ENCODE data around the gene EPB41L2. TPM values are rescaled to one million over a fixed set of nuclear protein-coding genes. Genes with fewer than 3 reads are reported as not detected.
"Not testable (repeated sequence)": the region's sequence is repeated elsewhere in the genome, so short reads cannot be mapped to it uniquely, and the experiment has no call there.

The EPB41L2 gene
- total and polyA plus RNA-seq, 9 donors = 125 to 243 (median 190) TPM

DNA sequence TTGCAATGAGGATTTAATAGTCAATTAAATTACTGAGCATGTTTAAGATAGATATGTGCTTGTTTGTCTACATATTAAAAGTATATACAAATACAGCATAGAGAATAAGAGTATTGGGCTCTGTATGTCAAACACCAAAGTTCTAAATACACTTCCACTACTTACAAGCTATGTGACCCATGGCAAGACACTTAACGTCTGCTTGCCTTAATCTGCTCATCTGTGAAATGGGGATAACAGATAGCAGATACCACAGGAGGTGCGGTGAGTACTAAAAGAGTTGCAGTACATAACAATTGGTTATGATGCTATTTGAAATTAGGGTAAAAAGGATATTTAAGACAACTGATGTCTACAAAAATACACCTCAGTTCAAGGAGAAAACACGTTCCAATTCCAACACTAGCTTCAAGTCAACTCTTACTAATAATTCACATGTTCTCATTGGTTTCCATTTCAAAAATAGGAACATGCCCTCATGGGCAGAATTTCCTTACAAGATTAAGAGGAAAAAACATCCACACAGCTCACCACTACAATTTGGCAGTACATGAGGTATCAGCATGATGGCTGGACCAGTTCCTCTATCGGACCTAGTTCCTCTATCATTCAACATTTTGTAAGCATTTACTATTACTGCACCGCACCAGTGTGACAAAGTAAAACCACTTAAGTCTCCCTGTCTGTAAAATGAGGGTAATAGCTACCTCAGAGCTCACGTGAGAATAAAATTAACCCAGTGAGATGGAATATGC lies 134.7 kb downstream of the EPB41L2 start:
- peak; percentile 68 for DNase-seq
- H3K4me1 ChIP-seq (ENCODE audit: control insufficient read depth, insufficient read depth, low read length) = peaks cover 9% of the 10 kb centered on the region
- H3K4me3 ChIP-seq (ENCODE audit: low read length) = no peak overlapping the region
- no CpG with 5 or more reads among the region's 6 CpGs for WGBS (ENCODE audit: insufficient coverage)
- no peaks in the 10 kb centered on the region for H3K27me3 ChIP-seq (ENCODE audit: control insufficient read depth, insufficient read depth, low read length)
- H3K9me3 ChIP-seq (replicated peaks; ENCODE audit: control insufficient read depth, low read depth, low read length) = peaks cover 2% of the 10 kb centered on the region
- H3K36me3 ChIP-seq (ENCODE audit: control insufficient read depth, insufficient read depth, low read length) = peaks cover 6% of the 10 kb centered on the region
- H3K27ac ChIP-seq (ENCODE audit: low read length) = peak overlapping the region; percentile 66

DNA sequence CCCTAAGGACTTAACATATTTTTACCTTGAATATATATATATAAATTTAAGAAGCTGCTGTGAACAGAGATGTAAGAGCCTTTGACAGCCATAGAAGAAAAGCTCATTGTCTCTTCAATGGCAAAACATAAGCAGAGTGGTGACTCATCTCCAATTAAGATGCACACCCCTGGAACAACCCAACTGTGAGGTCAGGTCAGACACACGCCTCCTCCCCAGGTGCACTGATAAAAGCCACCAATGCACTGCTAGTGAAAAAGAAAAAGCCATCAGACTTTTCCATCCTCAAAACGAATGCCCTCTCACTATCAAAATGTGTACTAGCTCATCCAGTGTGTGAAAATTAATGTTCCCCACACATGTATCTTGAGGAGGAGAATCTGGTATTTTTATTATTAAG lies 135.7 kb downstream of the EPB41L2 start:
- WGBS (ENCODE audit: insufficient coverage) = no CpG with 5 or more reads among the region's 2 CpGs
- H3K4me3 ChIP-seq (ENCODE audit: low read length) = no peak overlapping the region
- no peak for DNase-seq
- H3K27ac ChIP-seq (ENCODE audit: low read length) = no peak overlapping the region
- H3K9me3 ChIP-seq (replicated peaks; ENCODE audit: control insufficient read depth, low read depth, low read length) = peaks cover 2% of the 10 kb centered on the region
- H3K4me1 ChIP-seq (ENCODE audit: control insufficient read depth, insufficient read depth, low read length) = peaks cover 12% of the 10 kb centered on the region
- H3K36me3 ChIP-seq (ENCODE audit: control insufficient read depth, insufficient read depth, low read length) = peaks cover 12% of the 10 kb centered on the region
- H3K27me3 ChIP-seq (ENCODE audit: control insufficient read depth, insufficient read depth, low read length) = no peaks in the 10 kb centered on the region

DNA sequence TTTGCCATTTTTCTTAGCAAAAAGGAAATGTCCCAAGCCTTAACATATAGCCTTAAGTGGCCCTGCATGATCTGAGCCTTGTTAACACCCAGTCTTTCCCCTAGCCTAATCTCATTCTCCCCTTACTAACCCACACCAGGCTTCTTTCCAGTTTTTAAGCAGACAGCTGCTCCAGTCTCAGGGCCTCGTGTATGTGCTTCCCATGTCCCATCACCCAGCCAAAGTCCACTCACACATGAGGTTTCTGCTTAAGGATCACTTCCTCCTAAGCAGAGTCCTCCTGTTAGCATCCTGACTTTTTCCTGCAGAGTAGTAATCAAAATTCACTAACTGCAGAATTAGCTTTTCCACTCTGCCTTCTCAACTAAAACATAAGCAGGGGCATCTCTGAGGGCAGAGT lies 139.7 kb downstream of the EPB41L2 start:
- peak; percentile 45 for DNase-seq
- Histone ChIP-seq H3K9me3 (replicated peaks; ENCODE audit: control insufficient read depth, low read depth, low read length) (no peaks in the 10 kb centered on the region), H3K4me3 (ENCODE audit: low read length) (no peak overlapping the region), H3K4me1 (ENCODE audit: control insufficient read depth, insufficient read depth, low read length) (peaks cover 6% of the 10 kb centered on the region), H3K27ac (ENCODE audit: low read length) (no peak overlapping the region), H3K27me3 (ENCODE audit: control insufficient read depth, insufficient read depth, low read length) (no peaks in the 10 kb centered on the region), H3K36me3 (ENCODE audit: control insufficient read depth, insufficient read depth, low read length) (peaks cover 17% of the 10 kb centered on the region)
- WGBS (ENCODE audit: insufficient coverage) = 19% methylated on average over 1 of the region's 1 CpG

DNA sequence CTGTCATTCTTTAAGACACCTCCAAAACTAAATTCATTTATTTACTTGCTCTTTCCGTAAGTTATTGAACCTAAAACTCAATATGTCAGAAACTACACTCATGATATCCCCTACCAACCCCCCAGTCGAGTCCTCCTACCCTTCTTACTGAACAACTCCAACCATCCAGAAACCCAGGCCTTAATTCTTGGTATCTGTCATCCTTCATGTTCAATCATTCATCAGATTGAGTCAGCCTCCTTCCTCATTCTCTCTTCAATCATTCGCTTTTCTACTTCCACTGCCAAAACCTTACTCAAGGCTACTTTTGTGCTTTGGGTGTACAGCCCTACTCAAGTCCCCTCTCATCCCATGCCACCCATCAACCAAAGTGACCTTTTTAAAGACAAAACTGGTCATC lies 140.1 kb downstream of the EPB41L2 start:
- WGBS (ENCODE audit: insufficient coverage) = 94% methylated on average over 3 of the region's 3 CpGs
- H3K36me3 ChIP-seq (ENCODE audit: control insufficient read depth, insufficient read depth, low read length) = peaks cover 17% of the 10 kb centered on the region
- H3K27ac ChIP-seq (ENCODE audit: low read length) = no peak overlapping the region
- H3K9me3 ChIP-seq (replicated peaks; ENCODE audit: control insufficient read depth, low read depth, low read length) = no peaks in the 10 kb centered on the region
- no peaks in the 10 kb centered on the region for H3K27me3 ChIP-seq (ENCODE audit: control insufficient read depth, insufficient read depth, low read length)
- H3K4me1 ChIP-seq (ENCODE audit: control insufficient read depth, insufficient read depth, low read length) = peaks cover 6% of the 10 kb centered on the region
- DNase-seq = no peak
- no peak overlapping the region for H3K4me3 ChIP-seq (ENCODE audit: low read length)

DNA sequence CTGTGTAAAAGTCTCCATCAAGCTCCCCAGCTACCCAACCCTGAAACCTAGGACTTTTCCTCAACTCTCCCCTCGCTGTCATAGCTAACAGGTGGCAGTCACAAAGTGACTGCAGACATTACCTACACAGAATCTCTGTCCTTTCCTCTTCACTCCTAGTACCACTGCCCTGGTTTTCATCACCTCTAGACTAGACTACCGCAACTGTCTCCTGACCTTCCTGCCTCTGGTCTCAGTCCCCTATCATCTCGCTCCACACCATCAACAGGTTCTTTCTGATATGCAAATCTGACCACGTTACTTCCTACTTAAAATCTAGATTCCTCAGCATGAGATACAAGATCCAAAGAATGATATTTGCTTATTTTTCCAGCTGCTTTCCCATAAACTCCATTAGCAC lies 142.1 kb downstream of the EPB41L2 start:
- Histone ChIP-seq H3K27ac (ENCODE audit: low read length) (no peak overlapping the region), H3K4me3 (ENCODE audit: low read length) (no peak overlapping the region)
- 98% methylated on average over 4 of the region's 4 CpGs for WGBS (ENCODE audit: insufficient coverage)

DNA sequence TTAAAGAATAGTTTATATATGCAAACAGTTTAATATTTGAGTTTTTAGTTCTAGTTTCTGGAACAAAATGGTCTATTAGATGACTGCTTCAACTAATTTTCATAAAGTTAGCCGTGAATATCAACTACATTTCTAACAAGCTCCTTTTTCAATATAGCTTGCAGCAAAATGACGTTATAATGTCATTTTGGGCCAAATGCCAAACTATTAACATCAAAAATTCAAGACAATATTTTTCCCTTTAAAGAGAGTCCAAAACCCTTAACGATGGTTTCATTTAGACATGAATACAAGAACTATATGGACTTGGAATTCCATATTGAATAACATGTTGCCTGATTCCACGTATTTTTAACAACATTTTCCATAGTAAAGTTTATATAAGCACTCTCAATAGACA lies 144.9 kb downstream of the EPB41L2 start:
- no peaks in the 10 kb centered on the region for H3K9me3 ChIP-seq (replicated peaks; ENCODE audit: control insufficient read depth, low read depth, low read length)
- peaks cover 6% of the 10 kb centered on the region for H3K4me1 ChIP-seq (ENCODE audit: control insufficient read depth, insufficient read depth, low read length)
- H3K4me3 ChIP-seq (ENCODE audit: low read length) = no peak overlapping the region
- DNase-seq = no peak
- peaks cover 9% of the 10 kb centered on the region for H3K36me3 ChIP-seq (ENCODE audit: control insufficient read depth, insufficient read depth, low read length)
- no CpG with 5 or more reads among the region's 4 CpGs for WGBS (ENCODE audit: insufficient coverage)
- no peaks in the 10 kb centered on the region for H3K27me3 ChIP-seq (ENCODE audit: control insufficient read depth, insufficient read depth, low read length)
- H3K27ac ChIP-seq (ENCODE audit: low read length) = no peak overlapping the region

More for the DNA sequence above, 142.1 kb downstream of the EPB41L2 start:
- Histone ChIP-seq H3K9me3 (replicated peaks; ENCODE audit: control insufficient read depth, low read depth, low read length) (no peaks in the 10 kb centered on the region), H3K36me3 (ENCODE audit: control insufficient read depth, insufficient read depth, low read length) (peaks cover 13% of the 10 kb centered on the region), H3K4me1 (ENCODE audit: control insufficient read depth, insufficient read depth, low read length) (peaks cover 6% of the 10 kb centered on the region), H3K27me3 (ENCODE audit: control insufficient read depth, insufficient read depth, low read length) (no peaks in the 10 kb centered on the region)
- DNase-seq = no peak

DNA sequence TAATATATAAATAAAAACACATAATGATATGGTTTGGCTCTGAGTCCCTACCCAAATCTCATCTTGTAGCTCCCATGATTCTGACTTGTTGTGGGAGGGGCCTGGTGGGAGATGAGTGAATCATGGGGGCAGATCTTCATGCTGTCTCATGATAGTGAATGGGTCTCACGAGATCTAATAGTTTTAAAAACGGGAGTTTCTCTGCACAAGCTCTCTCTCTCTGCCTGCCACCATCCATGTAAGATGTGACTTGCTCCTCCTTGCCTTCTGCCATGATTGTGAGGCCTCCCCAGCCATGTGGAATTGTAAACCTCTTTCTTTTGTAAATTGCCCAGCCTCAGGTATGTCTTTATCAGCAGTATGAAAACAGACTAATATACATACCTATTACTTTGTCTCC lies 147.4 kb downstream of the EPB41L2 start:
- H3K9me3 ChIP-seq (replicated peaks; ENCODE audit: control insufficient read depth, low read depth, low read length); H3K36me3 ChIP-seq (ENCODE audit: control insufficient read depth, insufficient read depth, low read length); H3K27ac ChIP-seq (ENCODE audit: low read length); DNase-seq; H3K27me3 ChIP-seq (ENCODE audit: control insufficient read depth, insufficient read depth, low read length); H3K4me3 ChIP-seq (ENCODE audit: low read length): not testable (repeated sequence)
- H3K4me1 ChIP-seq (ENCODE audit: control insufficient read depth, insufficient read depth, low read length) = peaks cover 18% of the 10 kb centered on the region
- WGBS (ENCODE audit: insufficient coverage) = no CpG with 5 or more reads among the region's 2 CpGs

DNA sequence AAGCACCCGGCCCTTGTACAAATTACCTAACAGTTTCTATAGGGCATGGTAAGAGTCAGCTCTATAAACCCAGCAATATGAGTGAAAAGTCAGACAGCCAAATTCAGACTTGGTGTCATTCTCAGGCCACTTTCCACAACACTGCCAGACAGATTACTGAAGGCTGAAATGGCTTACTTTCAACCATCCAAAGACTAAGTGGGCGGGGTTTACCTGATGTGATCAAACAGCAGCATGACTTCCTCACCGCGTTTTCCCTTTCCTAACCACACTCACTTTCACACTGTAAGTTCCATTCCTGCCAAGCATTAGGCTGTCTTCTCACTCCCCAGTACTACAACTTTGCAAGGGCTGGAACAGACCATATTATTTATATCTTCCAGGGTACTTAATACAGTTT lies 149.9 kb downstream of the EPB41L2 start:
- WGBS (ENCODE audit: insufficient coverage) = 67% methylated on average over 3 of the region's 4 CpGs
- Histone ChIP-seq H3K4me3 (ENCODE audit: low read length) (no peak overlapping the region), H3K27me3 (ENCODE audit: control insufficient read depth, insufficient read depth, low read length) (no peaks in the 10 kb centered on the region), H3K27ac (ENCODE audit: low read length) (peak overlapping the region; percentile 81), H3K9me3 (replicated peaks; ENCODE audit: control insufficient read depth, low read depth, low read length) (no peaks in the 10 kb centered on the region), H3K4me1 (ENCODE audit: control insufficient read depth, insufficient read depth, low read length) (peaks cover 18% of the 10 kb centered on the region), H3K36me3 (ENCODE audit: control insufficient read depth, insufficient read depth, low read length) (no peaks in the 10 kb centered on the region)
- DNase-seq = no peak

DNA sequence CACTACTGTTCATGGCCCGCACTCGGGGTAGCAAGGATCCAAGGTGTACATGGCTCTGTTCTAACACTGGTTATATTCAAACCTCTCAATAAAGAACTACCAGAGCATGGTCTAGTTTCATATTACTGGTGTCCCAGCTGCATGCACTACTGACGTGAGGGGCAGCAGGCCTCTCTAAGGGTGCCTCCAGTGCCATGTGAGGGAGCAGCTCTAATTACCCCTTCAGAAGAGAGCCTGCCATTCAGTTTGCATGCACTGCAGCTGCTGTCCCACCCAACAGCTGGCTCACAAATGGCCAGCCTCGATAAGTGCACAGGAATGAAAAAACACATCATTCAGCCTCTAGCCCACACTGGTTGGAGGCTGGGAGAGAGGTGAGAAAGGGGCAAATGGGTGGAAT lies 150.6 kb downstream of the EPB41L2 start:
- Histone ChIP-seq H3K9me3 (replicated peaks; ENCODE audit: control insufficient read depth, low read depth, low read length) (no peaks in the 10 kb centered on the region), H3K27me3 (ENCODE audit: control insufficient read depth, insufficient read depth, low read length) (no peaks in the 10 kb centered on the region), H3K4me3 (ENCODE audit: low read length) (no peak overlapping the region), H3K4me1 (ENCODE audit: control insufficient read depth, insufficient read depth, low read length) (peaks cover 21% of the 10 kb centered on the region), H3K27ac (ENCODE audit: low read length) (peak overlapping the region; percentile 83), H3K36me3 (ENCODE audit: control insufficient read depth, insufficient read depth, low read length) (no peaks in the 10 kb centered on the region)
- WGBS (ENCODE audit: insufficient coverage) = 65% methylated on average over 3 of the region's 4 CpGs
- DNase-seq = peak; percentile 85

DNA sequence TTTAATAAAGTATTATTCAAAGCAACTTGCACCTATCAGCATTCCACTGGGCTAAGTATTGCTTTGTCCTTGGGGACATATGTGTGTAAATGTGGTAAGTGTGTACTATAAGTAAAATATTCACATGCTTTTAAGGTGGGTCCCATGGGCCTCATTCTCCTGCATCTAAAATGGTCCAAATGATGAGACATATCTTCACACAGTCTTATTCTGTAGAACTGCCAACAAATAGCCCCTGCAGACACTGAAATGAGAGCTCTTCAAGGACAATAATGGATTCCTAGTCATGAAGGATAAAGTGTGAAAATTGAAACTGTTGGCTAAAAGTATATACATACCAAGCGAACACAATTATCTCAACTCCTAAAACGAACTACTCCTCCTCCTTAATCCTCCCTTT lies 154.1 kb downstream of the EPB41L2 start:
- peaks cover 19% of the 10 kb centered on the region for H3K4me1 ChIP-seq (ENCODE audit: control insufficient read depth, insufficient read depth, low read length)
- H3K9me3 ChIP-seq (replicated peaks; ENCODE audit: control insufficient read depth, low read depth, low read length) = no peaks in the 10 kb centered on the region
- no peak overlapping the region for H3K4me3 ChIP-seq (ENCODE audit: low read length)
- H3K27me3 ChIP-seq (ENCODE audit: control insufficient read depth, insufficient read depth, low read length) = no peaks in the 10 kb centered on the region
- peak; percentile 51 for DNase-seq
- no CpG with 5 or more reads among the region's 2 CpGs for WGBS (ENCODE audit: insufficient coverage)
- no peak overlapping the region for H3K27ac ChIP-seq (ENCODE audit: low read length)
- no peaks in the 10 kb centered on the region for H3K36me3 ChIP-seq (ENCODE audit: control insufficient read depth, insufficient read depth, low read length)

DNA sequence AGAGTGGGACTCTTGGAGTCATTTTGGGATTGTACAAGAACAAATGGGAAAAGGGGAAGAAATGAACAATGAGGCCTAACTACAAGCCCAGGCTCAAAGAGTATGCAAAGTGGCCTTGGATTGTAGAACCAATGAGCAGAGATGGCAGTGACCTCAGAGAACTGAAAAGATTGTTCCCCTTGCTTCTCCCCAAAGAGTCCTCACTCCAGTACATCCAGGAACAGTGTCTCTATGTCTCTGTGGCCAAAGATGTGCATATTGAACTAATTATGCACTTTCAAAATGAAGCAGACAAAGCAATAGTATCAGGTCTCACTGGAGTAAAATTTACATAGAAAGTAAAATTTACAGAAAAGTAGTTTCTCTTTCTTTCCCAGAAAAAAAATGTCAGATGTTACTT lies 154.9 kb downstream of the EPB41L2 start:
- Histone ChIP-seq H3K4me3 (ENCODE audit: low read length) (no peak overlapping the region), H3K4me1 (ENCODE audit: control insufficient read depth, insufficient read depth, low read length) (peaks cover 17% of the 10 kb centered on the region), H3K9me3 (replicated peaks; ENCODE audit: control insufficient read depth, low read depth, low read length) (no peaks in the 10 kb centered on the region), H3K36me3 (ENCODE audit: control insufficient read depth, insufficient read depth, low read length) (no peaks in the 10 kb centered on the region), H3K27me3 (ENCODE audit: control insufficient read depth, insufficient read depth, low read length) (no peaks in the 10 kb centered on the region), H3K27ac (ENCODE audit: low read length) (no peak overlapping the region)
- peak; percentile 51 for DNase-seq

Data from muscle of leg (tissue), 11 donors.